Trophoblast cell (in vitro differentiated cells and primary cell): ENCODE data around the gene CDKL1.

Experiments used
- DNase-seq, 2 donors: peaks; one replicate each; pipeline ENCODE4 v3.0.0-alpha.2; 2016
- H2AFZ ChIP-seq: 2 replicates; pipeline ENCODE4 v1.6.1; 2013; ENCODE audit warnings: low read length, moderate library complexity, mild to moderate bottlenecking; ENCODE audit not compliant: insufficient read depth, poor library complexity
- H2AK5ac ChIP-seq: 2 replicates; pipeline ENCODE4 v1.6.1; 2013; ENCODE audit warnings: mild to moderate bottlenecking, low read length
- H2BK120ac ChIP-seq: 2 replicates; pipeline ENCODE4 v1.6.1; 2013; ENCODE audit warnings: low read length, mild to moderate bottlenecking, moderate library complexity; ENCODE audit not compliant: insufficient read depth, poor library complexity
- H2BK12ac ChIP-seq: 2 replicates; pipeline ENCODE4 v1.6.1; 2013; ENCODE audit warnings: mild to moderate bottlenecking, low read length, moderate library complexity
- H2BK5ac ChIP-seq: 2 replicates; pipeline ENCODE4 v1.6.1; 2013; ENCODE audit warnings: low read length, low read depth, moderate library complexity, mild to moderate bottlenecking; ENCODE audit not compliant: poor library complexity
- H3K14ac ChIP-seq: 2 replicates; pipeline ENCODE4 v1.6.1; 2013; ENCODE audit warnings: mild to moderate bottlenecking, low read length
- H3K18ac ChIP-seq: 2 replicates; pipeline ENCODE4 v1.6.1; 2013; ENCODE audit warnings: mild to moderate bottlenecking, low read length
- H3K23ac ChIP-seq: 2 replicates; pipeline ENCODE4 v1.6.1; 2013; ENCODE audit warnings: low read length
- H3K27ac ChIP-seq: 2 replicates; pipeline ENCODE4 v1.5.1; 2013; ENCODE audit warnings: low read depth, mild to moderate bottlenecking, inconsistent platforms, low read length, moderate library complexity
- H3K27me3 ChIP-seq: 2 replicates; pipeline ENCODE4 v1.6.1; 2013; ENCODE audit warnings: inconsistent platforms, mild to moderate bottlenecking, low read length, moderate library complexity; ENCODE audit not compliant: insufficient read depth
- H3K36me3 ChIP-seq, 2 experiments: 1 replicate in 1 of 2; 2 replicates in 1 of 2; pipeline ENCODE4 v1.6.1; 2013; ENCODE audit warnings: low read length in 2 of 2, mild to moderate bottlenecking in 2 of 2, moderate library complexity in 1 of 2; ENCODE audit not compliant: insufficient read depth in 2 of 2, control insufficient read depth in 1 of 2
- H3K4ac ChIP-seq: 2 replicates; pipeline ENCODE4 v1.6.1; 2013; ENCODE audit warnings: low read depth, mild to moderate bottlenecking, low read length, moderate library complexity
- H3K4me1 ChIP-seq, 2 experiments: 1 replicate in 1 of 2; 2 replicates in 1 of 2; pipeline ENCODE4 v1.6.1; 2013; ENCODE audit warnings: low read length in 2 of 2, mild to moderate bottlenecking in 2 of 2, moderate library complexity in 1 of 2; ENCODE audit not compliant: insufficient read depth in 2 of 2, control insufficient read depth in 1 of 2
- H3K4me2 ChIP-seq: 2 replicates; pipeline ENCODE4 v1.6.1; 2013; ENCODE audit warnings: inconsistent platforms, mild to moderate bottlenecking, low read length, moderate library complexity
- H3K4me3 ChIP-seq: 2 replicates; pipeline ENCODE4 v1.5.1; 2013; ENCODE audit warnings: mild to moderate bottlenecking, low read depth, low read length, inconsistent platforms
- H3K79me1 ChIP-seq: one replicate; pipeline ENCODE4 v1.6.1; 2013; ENCODE audit warnings: low read length
- H3K79me2 ChIP-seq: 2 replicates; pipeline ENCODE4 v1.6.1; 2013; ENCODE audit warnings: low read length, mild to moderate bottlenecking; ENCODE audit not compliant: control insufficient read depth, insufficient read depth, poor library complexity
- H3K9ac ChIP-seq: 2 replicates; pipeline ENCODE4 v1.6.1; 2013; ENCODE audit warnings: mild to moderate bottlenecking, low read length
- H3K9me3 ChIP-seq: 2 replicates; pipeline ENCODE4 v1.6.1; 2013; ENCODE audit warnings: low read depth, mild to moderate bottlenecking, control low read depth, inconsistent platforms, low read length; ENCODE audit not compliant: insufficient read depth
- H4K12ac ChIP-seq: 2 replicates; pipeline ENCODE4 v1.6.1; 2013; ENCODE audit warnings: low read depth, mild to moderate bottlenecking, low read length, moderate library complexity
- H4K8ac ChIP-seq: 2 replicates; pipeline ENCODE4 v1.6.1; 2013; ENCODE audit warnings: low read depth, mild to moderate bottlenecking, low read length, moderate library complexity
- H4K91ac ChIP-seq: one replicate; pipeline ENCODE4 v1.6.1; 2013; ENCODE audit warnings: low read depth, mild to moderate bottlenecking, low read length, moderate library complexity
- WGBS: extraction: QIAGEN DNeasy Blood & Tissue Kit; methylation state at CpG from one replicate; pipeline ENCODE4 v1.1.7; 2013; ENCODE audit warnings: missing lambda C conversion rate; ENCODE audit not compliant: insufficient read length, insufficient coverage; ENCODE audit errors: extremely low coverage; 5-methylcytosine and 5-hydroxymethylcytosine counted together

CDKL1 gene

GRCh38 chr14:50397390-50398188, 908 bp upstream of the CDKL1 start:
- Histone ChIP-seq H2BK5ac (no peak overlapping the region), H4K91ac (no peak overlapping the region), H3K79me2 (no peaks in the 10 kb centered on the region), H3K18ac (no peak overlapping the region), H3K9ac (no peak overlapping the region), H4K12ac (no peak overlapping the region), H3K14ac (no peak overlapping the region), H3K36me3 (no peaks in the 10 kb centered on the region), H2BK120ac (no peak overlapping the region), H3K23ac (peak overlapping the region; percentile 62), H3K4ac (no peak overlapping the region), H2AFZ (peak overlapping the region; percentile 38), H3K9me3 (no peaks in the 10 kb centered on the region), H3K79me1 (no peaks in the 10 kb centered on the region), H4K8ac (no peak overlapping the region), H3K4me3 (no peak overlapping the region), H3K27me3 (no peaks in the 10 kb centered on the region), H3K4me1 (peaks cover 0 to 6% of the 10 kb centered on the region in 2 experiments), H2BK12ac (no peak overlapping the region), H2AK5ac (no peak overlapping the region), H3K4me2 (peak overlapping the region; percentile 96), H3K27ac (no peak overlapping the region)
- DNase-seq: peak in 1 of 2 donors; percentile 11
- no CpG with 5 or more reads among the region's 9 CpGs for WGBS

GRCh38 chr14:50395448-50395847, 1.2 kb downstream of the CDKL1 start:
- Histone ChIP-seq H3K27ac (no peak overlapping the region), H3K9ac (no peak overlapping the region), H2BK12ac (no peak overlapping the region), H4K12ac (no peak overlapping the region), H2BK120ac (no peak overlapping the region), H3K23ac (no peak overlapping the region), H3K4me1 (peaks cover 0 to 6% of the 10 kb centered on the region in 2 experiments), H3K4me3 (no peak overlapping the region), H4K8ac (no peak overlapping the region), H2AFZ (no peak overlapping the region), H3K79me2 (no peaks in the 10 kb centered on the region), H3K4ac (no peak overlapping the region), H3K9me3 (no peaks in the 10 kb centered on the region), H2AK5ac (no peak overlapping the region), H3K18ac (no peak overlapping the region), H3K27me3 (no peaks in the 10 kb centered on the region), H3K36me3 (no peaks in the 10 kb centered on the region), H4K91ac (no peak overlapping the region), H3K79me1 (no peaks in the 10 kb centered on the region), H3K4me2 (no peak overlapping the region), H3K14ac (no peak overlapping the region), H2BK5ac (no peak overlapping the region)
- no peak for DNase-seq
- WGBS: no CpG with 5 or more reads among the region's 5 CpGs

- Histone ChIP-seq H3K9ac (no peak overlapping the region), H2AK5ac (no peak overlapping the region), H2BK120ac (no peak overlapping the region), H3K4ac (no peak overlapping the region), H3K36me3 (no peaks in the 10 kb centered on the region), H4K12ac (no peak overlapping the region), H2AFZ (no peak overlapping the region), H3K4me1 (peaks cover 0 to 6% of the 10 kb centered on the region in 2 experiments), H3K23ac (no peak overlapping the region), H2BK12ac (no peak overlapping the region), H3K18ac (no peak overlapping the region), H4K8ac (no peak overlapping the region), H3K27ac (no peak overlapping the region), H3K27me3 (no peaks in the 10 kb centered on the region), H2BK5ac (no peak overlapping the region), H3K14ac (no peak overlapping the region), H3K4me3 (no peak overlapping the region), H3K79me2 (no peaks in the 10 kb centered on the region), H3K79me1 (no peaks in the 10 kb centered on the region), H3K4me2 (no peak overlapping the region), H3K9me3 (no peaks in the 10 kb centered on the region), H4K91ac (no peak overlapping the region)
- DNase-seq: no peak
- WGBS: no CpG with 5 or more reads among the region's 5 CpGs
Measured at GRCh38 chr14:50394713-50395112, 2.0 kb downstream of the CDKL1 start.

- no peak overlapping the region for H2BK120ac ChIP-seq
- no peak for DNase-seq
- no peaks in the 10 kb centered on the region for H3K79me1 ChIP-seq
- H4K8ac ChIP-seq: no peak overlapping the region
- no peak overlapping the region for H2AFZ ChIP-seq
- no peak overlapping the region for H3K27ac ChIP-seq
- no peak overlapping the region for H2BK12ac ChIP-seq
- H3K4me1 ChIP-seq: no peaks in the 10 kb centered on the region
- no peaks in the 10 kb centered on the region for H3K79me2 ChIP-seq
- H3K36me3 ChIP-seq: no peaks in the 10 kb centered on the region
- no peaks in the 10 kb centered on the region for H3K27me3 ChIP-seq
- no peak overlapping the region for H3K23ac ChIP-seq
- H3K4me2 ChIP-seq: no peak overlapping the region
- no CpG with 5 or more reads among the region's 9 CpGs for WGBS
- no peak overlapping the region for H2AK5ac ChIP-seq
- H2BK5ac ChIP-seq: no peak overlapping the region
- H3K14ac ChIP-seq: no peak overlapping the region
- H4K91ac ChIP-seq: no peak overlapping the region
- H3K4me3 ChIP-seq: no peak overlapping the region
- H3K9me3 ChIP-seq: no peaks in the 10 kb centered on the region
- no peak overlapping the region for H3K18ac ChIP-seq
- no peak overlapping the region for H3K4ac ChIP-seq
- no peak overlapping the region for H3K9ac ChIP-seq
- H4K12ac ChIP-seq: no peak overlapping the region
Measured at GRCh38 chr14:50389668-50390441, 6.8 kb downstream of the CDKL1 start.
